GM23248 (cell line): ENCODE data around the gene ADAMTS15. TPM values are rescaled to one million over a fixed set of nuclear protein-coding genes. Genes with fewer than 3 reads are reported as not detected.

Experiments used
- DNase-seq: peaks from one replicate; pipeline ENCODE4 v3.0.0-alpha.2; 2015
- H2AFZ ChIP-seq: fragments of 200-600 bp; sonication (generic); 2 replicates; pipeline ENCODE4 v1.6.1; 2016; ENCODE audit warnings: antibody characterized with exemption
- H3F3A ChIP-seq: fragments of 200-600 bp; sonication (generic); 2 replicates; pipeline ENCODE4 v1.6.1; 2016; ENCODE audit warnings: mild to moderate bottlenecking, antibody characterized with exemption, mixed run types; ENCODE audit not compliant: insufficient read depth
- H3K27ac ChIP-seq: fragments of 200-600 bp; sonication (generic); 2 replicates; pipeline ENCODE4 v1.5.1; 2016; ENCODE audit warnings: mild to moderate bottlenecking
- H3K27me3 ChIP-seq: fragments of 200-600 bp; sonication (generic); replicated peaks from 2 replicates; pipeline ENCODE4 v1.6.1; 2016; ENCODE audit warnings: mild to moderate bottlenecking; ENCODE audit not compliant: insufficient read depth
- H3K36me3 ChIP-seq: fragments of 200-600 bp; sonication (generic); 2 replicates; pipeline ENCODE4 v1.6.1; 2016; ENCODE audit warnings: low read depth, mild to moderate bottlenecking
- H3K4me1 ChIP-seq: fragments of 200-600 bp; sonication (generic); 2 replicates; pipeline ENCODE4 v1.6.1; 2016; ENCODE audit warnings: mild to moderate bottlenecking; ENCODE audit not compliant: insufficient read depth
- H3K4me2 ChIP-seq: fragments of 200-600 bp; sonication (generic); one replicate; pipeline ENCODE4 v1.6.1; 2016; ENCODE audit warnings: mild to moderate bottlenecking; ENCODE audit not compliant: unreplicated experiment
- H3K4me3 ChIP-seq: fragments of 200-600 bp; sonication (generic); 2 replicates; pipeline ENCODE4 v1.5.1; 2016; ENCODE audit warnings: mild to moderate bottlenecking
- H3K79me2 ChIP-seq: fragments of 200-600 bp; sonication (generic); 2 replicates; pipeline ENCODE4 v1.6.1; 2016; ENCODE audit warnings: mild to moderate bottlenecking; ENCODE audit not compliant: insufficient read depth
- H3K9ac ChIP-seq: fragments of 200-600 bp; sonication (generic); 2 replicates; pipeline ENCODE4 v1.6.1; 2016; ENCODE audit warnings: mild to moderate bottlenecking
- H3K9me2 ChIP-seq: fragments of 200-600 bp; sonication (generic); 2 replicates; pipeline ENCODE4 v1.6.1; 2016; ENCODE audit warnings: mixed run types, mild to moderate bottlenecking, moderate library complexity; ENCODE audit not compliant: insufficient read depth
- H3K9me3 ChIP-seq: fragments of 200-600 bp; sonication (generic); one replicate; pipeline ENCODE4 v1.6.1; 2017; ENCODE audit warnings: low read depth
- H4K20me1 ChIP-seq: fragments of 200-600 bp; sonication (generic); 2 replicates; pipeline ENCODE4 v1.6.0; 2016; ENCODE audit not compliant: insufficient read depth
- EZH2 ChIP-seq: fragments of 200-600 bp; sonication (generic); IDR thresholded peaks from 2 replicates; pipeline ENCODE4 v1.6.1; 2018; ENCODE audit warnings: antibody characterized with exemption, mild to moderate bottlenecking; ENCODE audit not compliant: insufficient read depth, poor library complexity, severe bottlenecking
- EZH2phosphoT487 ChIP-seq: fragments of 200-600 bp; sonication (generic); IDR thresholded peaks from 2 replicates; pipeline ENCODE4 v1.6.1; 2018; ENCODE audit warnings: antibody characterized with exemption, moderate library complexity, mild to moderate bottlenecking, low read depth; ENCODE audit not compliant: insufficient read depth
- WGBS, 2 experiments: methylation state at CpG; one replicate each; pipeline ENCODE4 v1.1.6; 2015 to 2017; ENCODE audit warnings: low lambda C conversion rate in 2 of 2, low coverage in 1 of 2; ENCODE audit errors: missing lambda C conversion rate in 2 of 2; 5-methylcytosine and 5-hydroxymethylcytosine counted together
- in situ Hi-C: fragments of 300-500 bp; cut with MboI; formaldehyde crosslinking; loops from 2 replicates; pipeline ENCODE4 v1.15.0; 2020
- polyA plus RNA-seq: library from polyadenylated mRNA; unstranded; fragments of >200 nt; fragmentation: Nextera tagmentation; extraction: Ambion mirVana; gene quantifications from 2 replicates; pipeline ENCODE4 v1.2.1, GENCODE V29; 2016
- total RNA-seq: library from RNA; depleted of rRNA; stranded (reverse); fragments of >200 nt; shearing (Covaris generic); gene quantifications from 2 replicates; pipeline ENCODE4 v1.2.3, GENCODE V29; 2014

The ADAMTS15 gene
- total and polyA plus RNA-seq, 2 experiments from 2014 or later: 0.09 to 0.97 TPM

GRCh38 chr11:130512662-130513061 lies 64.2 kb downstream of the ADAMTS15 start:
- no peak for TF ChIP-seq EZH2
- WGBS, 2 experiments: 78 to 85% methylated on average over 4 of the region's 4 CpGs
- H3K9me2 ChIP-seq: no peaks in the 10 kb centered on the region

GRCh38 chr11:130513132-130513531 lies 64.7 kb downstream of the ADAMTS15 start:
- H3K9ac ChIP-seq: no peak overlapping the region
- no peak overlapping the region for H3K27ac ChIP-seq
- no peaks in the 10 kb centered on the region for H4K20me1 ChIP-seq
- H3K4me2 ChIP-seq: peak overlapping the region; percentile 3
- 13 to 18% methylated on average over 4 of the region's 4 CpGs for WGBS, 2 experiments
- TF ChIP-seq EZH2 (no peak), EZH2phosphoT487 (no peak)
- H2AFZ ChIP-seq: no peak overlapping the region
- H3K9me2 ChIP-seq: no peaks in the 10 kb centered on the region
- in situ Hi-C loops: no loop called here
- no peaks in the 10 kb centered on the region for H3K27me3 ChIP-seq
- peaks cover 10% of the 10 kb centered on the region; the same call in 1 of the 2 replicates for H3F3A ChIP-seq
- no peak overlapping the region for H3K4me3 ChIP-seq
- peak; percentile 73 for DNase-seq
- H3K4me1 ChIP-seq: peaks cover 36% of the 10 kb centered on the region
- no peaks in the 10 kb centered on the region for H3K9me3 ChIP-seq
- no peaks in the 10 kb centered on the region for H3K36me3 ChIP-seq
- no peaks in the 10 kb centered on the region for H3K79me2 ChIP-seq

More at GRCh38 chr11:130512662-130513061, 64.2 kb downstream of the ADAMTS15 start:
- H3K79me2 ChIP-seq: no peaks in the 10 kb centered on the region
- no peak overlapping the region for H3K4me3 ChIP-seq
- H4K20me1 ChIP-seq: no peaks in the 10 kb centered on the region
- no peaks in the 10 kb centered on the region for H3K9me3 ChIP-seq
- no peaks in the 10 kb centered on the region for H3K27me3 ChIP-seq
- no peaks in the 10 kb centered on the region for H3K36me3 ChIP-seq
- peaks cover 10% of the 10 kb centered on the region; the same call in 1 of the 2 replicates for H3F3A ChIP-seq
- no peak overlapping the region for H3K9ac ChIP-seq
- no peak overlapping the region for H3K27ac ChIP-seq
- in situ Hi-C loops: no loop called here
- no peak overlapping the region for H2AFZ ChIP-seq
- no peak overlapping the region for H3K4me2 ChIP-seq
- no peak for DNase-seq
- H3K4me1 ChIP-seq: peaks cover 36% of the 10 kb centered on the region

- in situ Hi-C loops: no loop called here
- DNase-seq: peak; percentile 56
- Histone ChIP-seq H3K4me1 (peaks cover 36% of the 10 kb centered on the region), H3K79me2 (no peaks in the 10 kb centered on the region), H3K9me2 (no peaks in the 10 kb centered on the region), H3K36me3 (no peaks in the 10 kb centered on the region), H4K20me1 (no peaks in the 10 kb centered on the region), H3F3A (peaks cover 10% of the 10 kb centered on the region; the same call in 1 of the 2 replicates), H3K9me3 (no peaks in the 10 kb centered on the region), H3K27ac (no peak overlapping the region), H3K4me3 (no peak overlapping the region), H3K9ac (no peak overlapping the region), H3K4me2 (no peak overlapping the region), H3K27me3 (no peaks in the 10 kb centered on the region), H2AFZ (no peak overlapping the region)
- TF ChIP-seq EZH2 (no peak), EZH2phosphoT487 (no peak)
These were observed 65.9 kb downstream of the ADAMTS15 start for GRCh38 chr11:130514316-130514715.

GRCh38 chr11:130514851-130515250 lies 66.4 kb downstream of the ADAMTS15 start:
- WGBS, 2 experiments: 75 to 84% methylated on average over 6 of the region's 6 CpGs
- no peaks in the 10 kb centered on the region for H3K27me3 ChIP-seq

More at GRCh38 chr11:130514851-130515250, 66.4 kb downstream of the ADAMTS15 start:
- Histone ChIP-seq H3K9ac (no peak overlapping the region), H3F3A (peaks cover 10% of the 10 kb centered on the region; the same call in 1 of the 2 replicates), H3K4me3 (no peak overlapping the region), H3K27ac (no peak overlapping the region), H4K20me1 (no peaks in the 10 kb centered on the region), H3K9me2 (no peaks in the 10 kb centered on the region), H3K9me3 (no peaks in the 10 kb centered on the region), H2AFZ (no peak overlapping the region), H3K79me2 (no peaks in the 10 kb centered on the region), H3K36me3 (no peaks in the 10 kb centered on the region), H3K4me2 (no peak overlapping the region), H3K4me1 (peaks cover 36% of the 10 kb centered on the region)
- in situ Hi-C loops: no loop called here
- no peak for DNase-seq
- TF ChIP-seq EZH2phosphoT487 (no peak), EZH2 (no peak)
